Pulmonary artery endothelial cell (primary cell): ENCODE data around the gene BTN1A1. TPM values are rescaled to one million over a fixed set of nuclear protein-coding genes. Genes with fewer than 3 reads are reported as not detected.
"Not testable (repeated sequence)": the region's sequence is repeated elsewhere in the genome, so short reads cannot be mapped to it uniquely, and the experiment has no call there.

Source experiments
- DNase-seq: peaks from one replicate; pipeline ENCODE4 v3.0.0-alpha.2; 2011; ENCODE audit warnings: low read depth, low spot score
- total RNA-seq: library from RNA; depleted of rRNA; stranded (reverse); fragments of >200 nt; gene quantifications from 2 replicates; pipeline ENCODE4 v1.2.3, GENCODE V29; 2014

Gene BTN1A1
- total RNA-seq, 1 donor from 2014 or later = not detected

- DNase-seq = peak; percentile 80
These were observed 37.2 kb downstream of the BTN1A1 start for GRCh38 chr6:26537160-26537845.

- DNase-seq = peak; percentile 69
These were observed 37.9 kb downstream of the BTN1A1 start, which contains the start of gene HMGN4 for GRCh38 chr6:26537846-26538571. Gene HMGN4 (plus strand): TSS chr6:26538366. CDS start chr6:26545207, 6,841 bp downstream.

DNA sequence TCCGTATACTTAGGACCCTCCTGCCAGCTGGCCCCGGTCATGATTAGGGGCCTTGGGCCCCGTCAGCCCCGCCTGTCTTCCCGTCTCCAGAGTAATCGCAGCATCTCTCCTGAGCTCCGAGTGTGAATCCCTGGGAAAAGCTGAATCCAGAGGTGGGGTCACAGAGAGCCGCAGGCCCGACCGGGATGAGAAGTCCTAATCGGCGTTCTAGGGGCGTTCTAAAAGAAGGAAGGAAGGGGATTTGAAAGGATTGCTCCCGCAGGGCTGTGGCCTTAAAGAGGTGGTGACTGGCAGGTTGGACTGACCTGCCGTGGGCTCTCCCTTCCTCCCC, 38.4 kb downstream of the BTN1A1 start:
- no peak for DNase-seq

DNA sequence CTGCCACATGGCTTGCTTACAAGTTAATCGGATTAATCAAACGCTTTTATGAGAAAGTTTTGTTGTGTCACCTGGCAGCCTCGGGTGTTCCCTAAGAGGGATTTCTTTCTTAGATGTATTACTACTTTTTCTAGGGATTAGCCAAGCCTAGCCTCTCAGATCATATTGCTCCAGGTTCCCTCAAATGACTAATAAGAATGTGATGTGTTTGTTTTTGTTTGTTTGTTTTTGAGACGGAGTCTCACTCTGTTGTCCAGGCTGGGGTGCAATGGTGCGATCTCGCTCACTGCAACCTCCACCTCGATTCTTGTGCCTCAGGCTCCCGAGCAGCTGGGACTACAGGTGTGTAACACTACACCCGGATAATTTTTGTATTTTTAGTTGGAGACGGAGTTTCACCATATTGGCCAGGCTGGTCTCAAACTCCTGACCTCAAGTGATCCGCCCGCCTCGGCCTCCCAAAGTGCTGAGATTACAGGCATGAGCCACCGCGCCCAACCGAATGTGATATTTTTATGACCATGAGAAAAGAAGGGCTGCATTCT, 39.0 kb downstream of the BTN1A1 start:
- no peak for DNase-seq

GRCh38 chr6:26541579-26541978, 41.5 kb downstream of the BTN1A1 start:
- no peak for DNase-seq

DNA sequence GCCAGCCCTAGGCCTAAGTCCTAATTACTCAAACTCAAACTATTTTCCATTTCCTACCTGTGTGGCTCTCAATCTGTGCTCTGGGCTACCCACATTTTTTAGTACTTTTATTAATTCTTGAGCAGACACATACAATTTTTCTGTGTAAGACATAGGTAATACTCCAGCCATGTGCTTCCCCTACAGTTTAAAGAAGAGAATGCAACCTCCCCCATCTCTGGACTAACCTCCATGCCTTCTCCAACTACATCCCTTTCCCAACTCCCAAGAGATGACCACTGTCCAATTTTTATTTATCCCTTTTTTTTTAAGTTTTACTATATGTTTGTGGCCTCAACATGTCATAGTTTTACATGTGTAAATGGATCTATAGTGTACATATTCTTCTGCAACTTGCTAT, 43.9 kb downstream of the BTN1A1 start:
- DNase-seq = no peak

DNA sequence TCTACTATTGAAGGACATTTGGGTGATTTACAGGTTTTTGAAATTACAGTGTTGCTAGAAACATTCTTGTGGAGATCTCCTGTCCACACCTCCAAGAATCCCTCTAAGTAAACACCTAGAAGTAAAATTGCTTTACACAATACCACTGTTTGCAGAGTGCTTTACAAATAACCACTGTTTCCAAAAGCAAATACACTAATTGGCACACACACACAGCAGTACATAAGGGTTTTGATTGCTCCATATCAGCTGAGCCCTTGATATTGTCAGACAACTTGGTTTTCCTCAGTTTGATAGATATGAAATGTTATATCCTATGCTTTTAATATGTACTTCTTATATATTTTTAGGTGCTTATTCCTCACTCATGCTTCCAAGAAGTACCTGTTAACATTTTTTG, 44.4 kb downstream of the BTN1A1 start:
- no peak for DNase-seq

- no peak for DNase-seq
These were observed 45.5 kb downstream of the BTN1A1 start for GRCh38 chr6:26545627-26546026.

GRCh38 chr6:26547363-26547762, 47.3 kb downstream of the BTN1A1 start:
- not testable (repeated sequence) for DNase-seq

- no peak for DNase-seq
These were observed 50.3 kb downstream of the BTN1A1 start for GRCh38 chr6:26550250-26550993.

DNA sequence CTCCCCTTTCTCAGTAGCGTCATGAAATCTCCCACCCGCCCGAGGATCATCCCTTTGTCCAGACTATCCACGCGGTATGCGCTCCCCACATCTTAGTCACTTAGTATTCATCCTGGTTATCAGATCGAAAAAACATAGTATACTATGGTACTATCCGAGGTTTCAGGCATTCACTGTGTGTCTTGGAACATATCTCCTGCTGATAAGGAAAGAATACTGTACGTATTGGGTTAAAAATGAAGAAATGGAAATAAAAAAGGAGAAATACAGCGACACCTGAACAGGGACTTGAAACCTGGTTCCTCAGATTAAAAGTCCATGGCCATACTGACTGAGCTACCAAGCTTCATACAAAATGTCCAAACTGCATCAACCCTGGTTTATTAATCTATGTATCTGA, 52.1 kb downstream of the BTN1A1 start:
- DNase-seq = no peak

GRCh38 chr6:26552640-26553188, 52.6 kb downstream of the BTN1A1 start:
- DNase-seq = no peak

DNA sequence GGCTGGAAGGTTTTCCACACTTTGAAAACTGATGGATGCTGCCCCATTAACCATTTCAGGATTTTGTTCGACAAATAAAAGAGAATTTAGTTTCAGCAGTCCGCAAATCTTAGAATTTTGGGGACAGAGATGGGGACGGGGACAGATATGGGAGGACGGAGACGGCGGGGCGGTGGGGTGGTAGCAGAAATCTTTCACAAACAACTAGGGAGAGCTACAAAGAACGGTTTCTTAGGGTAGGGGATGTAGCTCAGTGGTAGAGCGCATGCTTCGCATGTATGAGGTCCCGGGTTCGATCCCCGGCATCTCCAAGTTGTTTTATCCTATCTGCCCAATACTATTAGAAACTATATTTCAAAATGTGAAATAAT, 53.1 kb downstream of the BTN1A1 start:
- DNase-seq = no peak

- peak; percentile 65 for DNase-seq
These were observed 53.7 kb downstream of the BTN1A1 start for GRCh38 chr6:26553635-26554446.

- DNase-seq = no peak
These were observed 54.3 kb downstream of the BTN1A1 start for GRCh38 chr6:26554447-26554696.

DNA sequence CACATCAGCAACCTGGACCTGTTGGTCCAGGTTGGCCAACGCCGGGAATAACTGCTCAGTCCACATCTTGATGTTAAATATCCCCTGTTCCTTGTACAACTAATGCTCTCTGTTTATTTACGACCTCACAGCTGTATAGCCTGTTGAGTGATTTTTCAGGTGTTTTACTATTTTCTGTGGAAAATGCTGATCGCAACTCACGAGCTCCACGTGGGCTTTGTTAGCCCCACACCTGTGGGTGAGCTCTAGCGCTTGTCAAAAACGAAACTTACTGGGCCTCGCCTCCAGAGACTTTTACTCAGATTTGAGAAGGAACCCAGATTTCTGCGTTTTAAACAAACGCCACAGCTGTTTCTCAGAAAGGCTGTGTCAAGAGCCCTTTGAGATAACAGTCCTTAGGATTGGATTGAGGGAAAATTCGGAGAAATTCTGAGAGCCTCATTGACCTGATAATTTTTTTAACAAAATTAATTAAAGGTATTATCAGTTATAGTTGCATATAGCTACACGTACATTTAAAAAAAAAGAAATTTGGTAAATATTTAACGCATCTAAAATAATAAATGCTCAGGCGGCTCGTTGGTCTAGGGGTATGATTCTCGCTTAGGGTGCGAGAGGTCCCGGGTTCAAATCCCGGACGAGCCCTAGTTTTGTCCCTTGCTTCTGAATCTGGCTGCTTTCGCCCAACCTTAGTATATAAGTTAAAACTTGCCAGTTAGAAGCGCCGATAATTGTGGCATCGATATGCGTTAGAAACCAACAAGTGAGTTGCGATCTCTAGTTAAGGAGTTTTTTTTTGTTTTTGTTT, 54.8 kb downstream of the BTN1A1 start:
- no peak for DNase-seq

GRCh38 chr6:26555505-26556262, 55.6 kb downstream of the BTN1A1 start:
- no peak for DNase-seq

DNA sequence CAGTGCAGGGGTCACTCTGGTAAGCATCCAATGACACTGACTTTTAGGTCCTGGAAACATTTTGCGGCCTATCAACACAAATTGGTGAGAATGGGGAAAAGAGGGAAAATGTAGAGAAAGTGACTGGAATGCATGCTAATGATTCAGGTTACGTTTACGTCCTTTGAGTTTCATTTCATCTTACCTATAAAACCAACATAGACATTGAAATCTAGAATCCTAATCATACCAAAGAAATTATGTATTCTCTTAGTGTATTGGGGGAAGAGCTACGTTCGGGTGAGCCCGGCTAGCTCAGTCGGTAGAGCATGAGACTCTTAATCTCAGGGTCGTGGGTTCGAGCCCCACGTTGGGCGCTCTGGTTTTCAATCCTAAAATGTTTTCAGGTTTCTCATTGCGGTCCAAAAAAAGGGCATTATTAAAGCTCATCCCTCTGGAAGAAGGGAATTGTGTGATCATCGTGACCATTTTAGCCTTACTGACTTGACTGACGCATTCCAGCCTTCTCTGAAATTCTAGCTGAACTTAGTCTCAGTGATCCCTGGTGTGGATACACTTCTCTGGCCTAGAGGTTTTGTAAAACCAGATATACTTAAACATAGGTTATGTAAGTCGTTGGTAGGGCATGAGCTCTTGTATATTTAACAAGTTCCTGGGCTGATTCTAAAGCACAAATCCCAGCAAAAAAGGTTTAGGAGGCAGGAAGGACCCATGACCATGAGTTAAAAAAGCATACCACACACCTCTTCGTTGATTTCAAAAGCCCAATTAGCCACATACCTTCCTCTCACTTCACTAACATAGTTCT, 56.4 kb downstream of the BTN1A1 start:
- DNase-seq = no peak
